Measurements from ENCODE around the gene MUC21. TPM values are rescaled to one million over a fixed set of nuclear protein-coding genes. Genes with fewer than 3 reads are reported as not detected.

The MUC21 gene
- polyA plus RNA-seq, 1 of the 3 experiments (the other 2 are of a cell fraction) = not detected

GRCh38 chr6:30981942-30982772, 1.4 kb upstream of the MUC21 start:
- H3K4me3 ChIP-seq (ENCODE audit: low read depth in 2 of 2, low read length in 1 of 2) = peak overlapping the region; percentile 35 to 58; a peak in 3 of 4 replicates
- H3K4me1 ChIP-seq (ENCODE audit: control insufficient read depth in 1 of 2, insufficient read depth in 2 of 2, low read depth in 1 of 2, low read length in 1 of 2) = peaks cover 0 to 2% of the 10 kb centered on the region in 2 experiments; a peak in 1 of 4 replicates
- POLR2A ChIA-PET = interaction anchor here (0.5 kb wide), 1 partner anchor 1149 kb away, joined by 5 read pairs; no protein-coding TSS in a partner anchor

GRCh38 chr6:30985490-30985889, 2.0 kb downstream of the MUC21 start:
- Histone ChIP-seq H3K4me2 (no peak overlapping the region), H2AFZ (ENCODE audit: low read depth) (no peak overlapping the region), H3K9me2 (no peaks in the 10 kb centered on the region), H4K20me1 (ENCODE audit: insufficient read depth) (no peaks in the 10 kb centered on the region), H3K27ac (ENCODE audit: low read depth in 2 of 2, low read length in 1 of 2) (no peak overlapping the region), H3K36me3 (replicated peaks in 1 of 2; ENCODE audit: control insufficient read depth in 1 of 2, insufficient read depth in 2 of 2, low read length in 1 of 2) (no peaks in the 10 kb centered on the region), H3K4me1 (ENCODE audit: control insufficient read depth in 1 of 2, insufficient read depth in 2 of 2, low read depth in 1 of 2, low read length in 1 of 2) (peaks cover 0 to 2% of the 10 kb centered on the region in 2 experiments; a peak in 1 of 4 replicates), H3K9me3 (no peaks in the 10 kb centered on the region), H3K9ac (no peak overlapping the region), H3K4me3 (ENCODE audit: low read depth in 2 of 2, low read length in 1 of 2) (no peak overlapping the region), H3K27me3 (ENCODE audit: insufficient read depth) (no peaks in the 10 kb centered on the region), H3K79me2 (ENCODE audit: insufficient read depth) (no peaks in the 10 kb centered on the region), H3F3A (replicated peaks; ENCODE audit: insufficient read depth) (peaks cover 7% of the 10 kb centered on the region)
- WGBS (ENCODE audit: low lambda C conversion rate) = 64% methylated on average over 5 of the region's 5 CpGs
- ChIA-PET POLR2A (no interaction called here), CTCF (no interaction called here)
- DNase-seq = no peak
- no peak for TF ChIP-seq GABPA (IDR thresholded peaks at IDR 0.05; ENCODE audit: low read depth)
- TF ChIP-seq ZBTB33 (IDR thresholded peaks at IDR 0.05; ENCODE audit: borderline replicate concordance, low read depth) = no peak
- TF ChIP-seq TEAD4 (IDR thresholded peaks at IDR 0.05; ENCODE audit: borderline replicate concordance, insufficient read depth) = no peak
- TF ChIP-seq NFIC (IDR thresholded peaks at IDR 0.05; ENCODE audit: borderline replicate concordance) = no peak
- no peak for TF ChIP-seq USF1 (IDR thresholded peaks at IDR 0.05; ENCODE audit: borderline replicate concordance, low read depth)
- no peak for TF ChIP-seq TCF12 (IDR thresholded peaks at IDR 0.05)
- TF ChIP-seq, protein P1, sequence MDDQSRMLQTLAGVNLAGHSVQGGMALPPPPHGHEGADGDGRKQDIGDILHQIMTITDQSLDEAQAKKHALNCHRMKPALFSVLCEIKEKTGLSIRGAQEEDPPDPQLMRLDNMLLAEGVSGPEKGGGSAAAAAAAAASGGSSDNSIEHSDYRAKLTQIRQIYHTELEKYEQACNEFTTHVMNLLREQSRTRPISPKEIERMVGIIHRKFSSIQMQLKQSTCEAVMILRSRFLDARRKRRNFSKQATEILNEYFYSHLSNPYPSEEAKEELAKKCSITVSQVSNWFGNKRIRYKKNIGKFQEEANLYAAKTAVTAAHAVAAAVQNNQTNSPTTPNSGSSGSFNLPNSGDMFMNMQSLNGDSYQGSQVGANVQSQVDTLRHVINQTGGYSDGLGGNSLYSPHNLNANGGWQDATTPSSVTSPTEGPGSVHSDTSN (IDR thresholded peaks at IDR 0.05) = no peak
- TF ChIP-seq, protein P2, sequence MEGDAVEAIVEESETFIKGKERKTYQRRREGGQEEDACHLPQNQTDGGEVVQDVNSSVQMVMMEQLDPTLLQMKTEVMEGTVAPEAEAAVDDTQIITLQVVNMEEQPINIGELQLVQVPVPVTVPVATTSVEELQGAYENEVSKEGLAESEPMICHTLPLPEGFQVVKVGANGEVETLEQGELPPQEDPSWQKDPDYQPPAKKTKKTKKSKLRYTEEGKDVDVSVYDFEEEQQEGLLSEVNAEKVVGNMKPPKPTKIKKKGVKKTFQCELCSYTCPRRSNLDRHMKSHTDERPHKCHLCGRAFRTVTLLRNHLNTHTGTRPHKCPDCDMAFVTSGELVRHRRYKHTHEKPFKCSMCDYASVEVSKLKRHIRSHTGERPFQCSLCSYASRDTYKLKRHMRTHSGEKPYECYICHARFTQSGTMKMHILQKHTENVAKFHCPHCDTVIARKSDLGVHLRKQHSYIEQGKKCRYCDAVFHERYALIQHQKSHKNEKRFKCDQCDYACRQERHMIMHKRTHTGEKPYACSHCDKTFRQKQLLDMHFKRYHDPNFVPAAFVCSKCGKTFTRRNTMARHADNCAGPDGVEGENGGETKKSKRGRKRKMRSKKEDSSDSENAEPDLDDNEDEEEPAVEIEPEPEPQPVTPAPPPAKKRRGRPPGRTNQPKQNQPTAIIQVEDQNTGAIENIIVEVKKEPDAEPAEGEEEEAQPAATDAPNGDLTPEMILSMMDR (IDR thresholded peaks at IDR 0.05) = no peak
- no peak for TF ChIP-seq RFX5 (IDR thresholded peaks at IDR 0.05; ENCODE audit: low read length)
- no peak for TF ChIP-seq FOXJ3 (CRISPR knock-in tag; IDR thresholded peaks at IDR 0.05)
- no peak for TF ChIP-seq SMC3 (IDR thresholded peaks at IDR 0.05; ENCODE audit: low read depth, low read length)
- TF ChIP-seq FOSL2 (IDR thresholded peaks at IDR 0.05; ENCODE audit: borderline replicate concordance, low read depth) = no peak
- no peak for TF ChIP-seq RAD21 (IDR thresholded peaks at IDR 0.05; ENCODE audit: low read length)

More at GRCh38 chr6:30981942-30982772, 1.4 kb upstream of the MUC21 start:
- no peak overlapping the region for H3K9ac ChIP-seq
- TF ChIP-seq RAD21 (IDR thresholded peaks at IDR 0.05; ENCODE audit: low read length) (no peak), MAX (IDR thresholded peaks at IDR 0.05; ENCODE audit: low read depth) (peak; percentile 17; the same call in 1 of the 2 replicates)
- TF ChIP-seq, protein P2 (IDR thresholded peaks at IDR 0.05) = peak; percentile 48
- H3F3A ChIP-seq (replicated peaks; ENCODE audit: insufficient read depth) = peaks cover 7% of the 10 kb centered on the region
- no peaks in the 10 kb centered on the region for H3K9me3 ChIP-seq
- 14% methylated on average over 13 of the region's 13 CpGs for WGBS (ENCODE audit: low lambda C conversion rate)
- no peaks in the 10 kb centered on the region for H4K20me1 ChIP-seq (ENCODE audit: insufficient read depth)
- peak overlapping the region; percentile 77; the same call in 1 of the 2 replicates for H2AFZ ChIP-seq (ENCODE audit: low read depth)
- H3K36me3 ChIP-seq (replicated peaks in 1 of 2; ENCODE audit: control insufficient read depth in 1 of 2, insufficient read depth in 2 of 2, low read length in 1 of 2) = no peaks in the 10 kb centered on the region
- no peaks in the 10 kb centered on the region for H3K79me2 ChIP-seq (ENCODE audit: insufficient read depth)
- no peaks in the 10 kb centered on the region for H3K9me2 ChIP-seq
- H3K27ac ChIP-seq (ENCODE audit: low read depth in 2 of 2, low read length in 1 of 2) = peak overlapping the region; percentile 32 to 62; a peak in 3 of 4 replicates
- CTCF ChIA-PET = interaction anchor here (0.7 to 1.2 kb wide), 2 partner anchors 12 to 26 kb away, joined by 3 read pairs; no protein-coding TSS in a partner anchor
- no peaks in the 10 kb centered on the region for H3K27me3 ChIP-seq (ENCODE audit: insufficient read depth)
- H3K4me2 ChIP-seq = peak overlapping the region; percentile 82
- no peak for DNase-seq

Measured in SK-N-SH (cell line).